Central memory CD4-positive, alpha-beta T cell (primary cell): Measurements from ENCODE around the gene BCL2L14.
"Not testable (repeated sequence)": the region's sequence is repeated elsewhere in the genome, so short reads cannot be mapped to it uniquely, and the experiment has no call there.

Source experiments
- DNase-seq: peaks from one replicate; pipeline ENCODE4 v3.0.0; 2022

The BCL2L14 gene

DNA sequence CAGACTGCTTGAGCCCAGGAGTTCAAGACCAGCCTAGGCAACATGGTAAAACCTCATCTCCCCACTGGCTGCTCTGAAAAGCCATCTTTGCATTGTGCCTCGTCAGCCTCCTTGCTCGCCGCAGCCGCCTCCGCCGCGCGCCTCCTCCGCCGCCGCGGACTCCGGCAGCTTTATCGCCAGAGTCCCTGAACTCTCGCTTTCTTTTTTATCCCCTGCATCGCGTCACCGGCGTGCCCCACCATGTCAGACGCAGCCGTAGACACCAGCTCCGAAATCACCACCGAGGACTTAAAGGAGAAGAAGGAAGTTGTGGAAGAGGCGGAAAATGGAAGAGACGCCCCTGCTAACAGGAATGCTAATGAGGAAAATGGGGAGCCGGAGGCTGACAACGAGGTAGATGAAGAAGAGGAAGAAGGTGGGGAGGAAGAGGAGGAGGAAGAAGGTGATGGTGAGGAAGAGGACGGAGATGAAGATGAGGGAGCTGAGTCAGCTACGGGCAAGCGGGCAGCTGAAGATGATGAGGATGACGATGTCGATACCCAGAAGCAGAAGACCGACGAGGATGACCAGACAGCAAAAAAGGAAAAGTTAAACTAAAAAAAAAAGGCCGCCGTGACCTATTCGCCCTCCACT, 40.3 kb downstream of the BCL2L14 start:
- DNase-seq, result not testable (repeated sequence)

DNA sequence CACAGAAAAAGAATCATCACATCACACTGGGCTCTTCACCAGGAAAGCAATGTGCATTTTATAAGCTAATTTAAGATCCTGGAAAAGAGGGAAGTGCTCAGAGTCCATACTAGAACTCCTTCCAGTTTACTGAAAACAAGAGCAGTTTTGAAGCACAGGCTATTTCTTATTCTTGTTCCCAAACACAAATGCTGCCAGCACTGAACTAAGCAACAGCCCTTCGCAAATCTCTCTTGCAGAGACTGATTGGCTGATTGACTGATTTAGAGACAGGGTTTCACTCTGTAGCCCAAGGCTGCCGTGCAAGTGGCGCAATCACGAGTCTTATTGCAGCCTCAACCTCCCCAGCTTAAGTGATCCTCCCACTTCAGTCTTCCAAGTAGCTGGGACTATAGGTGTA, 44.8 kb downstream of the BCL2L14 start:
- no peak for DNase-seq

DNA sequence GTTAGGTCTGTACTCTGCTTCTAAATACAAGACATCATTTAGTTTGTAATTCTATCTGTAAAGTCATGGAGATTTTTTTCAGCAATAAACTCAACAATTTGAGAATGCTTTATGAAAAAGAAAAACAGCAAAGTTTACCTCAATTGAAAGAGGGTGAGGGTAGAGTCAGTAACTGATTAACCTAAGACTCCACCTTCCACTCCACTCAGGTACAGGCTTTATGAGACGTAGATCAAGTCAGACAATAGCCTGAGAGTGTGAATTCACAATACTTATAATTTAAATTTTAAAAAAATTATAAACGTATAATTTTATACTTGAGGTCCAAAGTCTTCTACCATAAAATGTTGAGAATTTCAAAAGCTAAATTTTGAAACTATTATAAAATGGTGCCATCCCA, 45.9 kb downstream of the BCL2L14 start:
- DNase-seq, result no peak

DNA sequence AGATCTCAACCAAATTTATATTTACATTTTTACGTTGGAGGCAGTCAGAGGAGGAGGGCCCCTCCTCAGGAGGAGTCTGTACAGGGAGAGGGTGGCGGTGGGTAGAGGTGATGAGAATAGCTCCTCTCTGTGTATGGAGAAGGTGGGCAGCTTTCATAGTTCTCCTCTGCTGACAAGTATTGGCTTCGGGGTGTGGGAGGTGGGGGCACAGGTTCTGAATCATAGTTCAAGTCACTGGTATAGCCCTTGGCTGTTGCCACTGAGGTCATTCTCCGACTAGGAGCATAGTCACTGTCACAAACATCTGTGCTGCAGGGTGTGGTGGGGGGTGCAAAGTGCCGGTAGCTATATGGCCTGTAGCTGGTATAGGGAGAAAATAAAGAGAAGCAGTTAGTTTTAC, 50.3 kb downstream of the BCL2L14 start:
- DNase-seq, result no peak

DNA sequence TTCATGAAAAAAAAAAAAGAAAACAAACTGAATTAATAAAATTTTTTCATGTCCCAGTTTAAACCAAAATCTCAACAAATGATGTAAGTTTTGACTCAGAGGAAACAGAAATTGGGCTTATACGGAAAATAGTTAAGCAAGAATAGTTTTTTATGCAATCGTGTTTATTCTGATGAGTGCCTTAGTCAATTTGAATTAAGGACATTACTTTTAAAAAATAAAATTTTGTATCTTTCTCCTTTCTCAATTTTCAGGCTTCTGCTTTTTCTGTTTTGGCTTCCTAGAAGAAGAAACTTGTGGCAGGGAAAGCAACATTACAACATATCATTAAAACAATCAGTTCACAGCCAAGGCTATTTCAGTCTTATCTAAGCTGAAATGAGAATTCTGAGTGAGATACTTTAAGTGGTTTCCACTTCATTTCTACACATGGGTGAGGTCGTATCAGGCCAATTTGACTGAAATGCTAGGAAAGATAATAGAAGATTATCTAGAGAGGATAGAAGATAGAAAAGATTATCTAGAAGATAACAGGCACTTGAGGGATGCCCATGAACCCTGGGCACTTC, 52.4 kb downstream of the BCL2L14 start:
- DNase-seq, result no peak

- no peak for DNase-seq
Measured at GRCh38 chr12:12126551-12126950, 55.8 kb downstream of the BCL2L14 start.

DNA sequence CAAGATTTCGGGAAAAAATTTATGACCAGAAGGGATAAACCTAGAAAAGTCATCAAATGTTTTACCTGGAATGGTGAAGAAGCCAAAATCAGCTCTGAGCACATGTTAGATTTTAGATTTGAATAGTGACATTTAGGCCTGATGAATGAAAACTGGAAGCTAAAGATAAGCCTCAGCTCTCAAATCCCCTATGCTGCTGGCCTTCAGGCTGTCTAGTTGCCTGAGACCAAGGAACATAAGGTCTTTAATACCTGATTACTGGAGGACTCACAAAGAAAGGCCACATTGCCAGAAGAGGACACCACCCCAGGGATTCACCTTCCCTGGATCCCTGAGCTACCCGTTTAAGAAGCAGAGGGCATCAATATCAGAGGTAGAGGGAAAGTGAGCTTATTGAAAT, 56.6 kb downstream of the BCL2L14 start:
- DNase-seq, result no peak

- no peak for DNase-seq
Measured at GRCh38 chr12:12128670-12129069, 57.9 kb downstream of the BCL2L14 start.

GRCh38 chr12:12133259-12133658, 62.5 kb downstream of the BCL2L14 start:
- DNase-seq, result no peak

GRCh38 chr12:12133785-12134184, 63.0 kb downstream of the BCL2L14 start:
- DNase-seq, result no peak

GRCh38 chr12:12138203-12139154, 67.7 kb downstream of the BCL2L14 start:
- no peak for DNase-seq

GRCh38 chr12:12141000-12141399, 70.3 kb downstream of the BCL2L14 start:
- DNase-seq, result no peak

DNA sequence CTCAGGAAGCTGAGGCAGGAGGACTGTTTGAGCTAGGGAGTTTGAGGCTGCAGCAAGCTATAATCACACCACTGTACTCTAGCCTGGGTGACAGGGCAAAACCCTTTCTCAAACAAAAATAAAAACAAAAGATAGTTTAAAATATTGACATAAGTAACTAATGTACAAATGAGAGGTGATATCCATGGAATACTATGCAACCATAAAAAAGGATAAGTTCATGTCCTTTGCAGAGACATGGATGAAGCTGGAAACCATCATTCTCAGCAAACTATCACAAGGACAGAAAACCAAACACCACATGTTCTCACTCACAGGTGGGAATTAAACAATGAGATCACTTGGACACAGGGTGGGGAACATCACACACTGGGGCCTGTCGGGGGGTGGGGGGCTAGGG, 73.8 kb downstream of the BCL2L14 start:
- not testable (repeated sequence) for DNase-seq

DNA sequence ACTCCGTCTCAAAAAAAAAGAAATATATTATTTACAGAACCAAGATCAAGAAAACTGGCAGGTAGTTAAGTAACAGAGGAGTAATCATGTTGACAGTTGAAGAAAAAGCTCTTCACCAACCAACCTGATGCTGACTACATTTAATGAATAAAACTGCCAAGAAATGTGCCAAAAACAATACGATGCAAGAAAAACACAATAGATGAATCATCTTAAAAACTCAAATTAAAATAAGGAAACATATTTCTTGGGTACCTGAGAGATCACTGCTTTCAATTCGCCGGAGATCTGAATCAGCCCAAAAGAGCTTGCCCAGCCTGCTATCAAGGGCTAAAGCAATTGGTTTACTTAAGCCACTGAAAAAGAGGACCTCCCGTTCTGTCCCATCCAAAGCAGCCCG, 76.4 kb downstream of the BCL2L14 start:
- no peak for DNase-seq
